ENCODE data around the gene ISY1. TPM values are rescaled to one million over a fixed set of nuclear protein-coding genes. Genes with fewer than 3 reads are reported as not detected.

Gene ISY1
- 21.3 TPM for total RNA-seq
- long read RNA-seq, transcript ISY1-203 (11 exons, 3,842 nt): major isoform, 18 of 26 reads
- long read RNA-seq, transcript ISY1-201 (12 exons, 1,704 nt): minor isoform, 5 of 26 reads
- long read RNA-seq, partial matches to known transcripts: 0 of 26 reads
- long read RNA-seq, other reads (novel, unspliced or antisense): 1 of 26 reads

- peak; percentile 86 for DNase-seq
- intact Hi-C loops (cut with micrococcal nuclease): no loop called here
- Histone ChIP-seq H3K4me1 (peaks cover 34% of the 10 kb centered on the region), H3K27ac (replicated peaks) (peak within 1 kb of the TSS; percentile 98), H3K36me3 (peaks cover 35% of the 10 kb centered on the region), H3K27me3 (ENCODE audit: low read depth) (no peaks in the 10 kb centered on the region), H3K4me3 (peak within 1 kb of the TSS; percentile 93), H3K9me3 (replicated peaks) (no peaks in the 10 kb centered on the region)
- peak; percentile 80 for TF ChIP-seq CTCF (IDR thresholded peaks at IDR 0.05; ENCODE audit: borderline replicate concordance)
Measured at GRCh38 chr3:129160891-129161859, at the start of gene ISY1. Gene ISY1, minus strand, starts transcription at chr3:129161063. Its CDS starts 88 bp downstream, at chr3:129160975.

- H3K4me3 ChIP-seq: no peak overlapping the region
- TF ChIP-seq CTCF (IDR thresholded peaks at IDR 0.05; ENCODE audit: borderline replicate concordance): no peak
- no peaks in the 10 kb centered on the region for H3K27me3 ChIP-seq (ENCODE audit: low read depth)
- no peak for DNase-seq
- no peaks in the 10 kb centered on the region for H3K9me3 ChIP-seq (replicated peaks)
- peaks cover 16% of the 10 kb centered on the region for H3K4me1 ChIP-seq
- no peak overlapping the region for H3K27ac ChIP-seq (replicated peaks)
- intact Hi-C loops (cut with micrococcal nuclease): no loop called here
- H3K36me3 ChIP-seq: no peaks in the 10 kb centered on the region
Measured at GRCh38 chr3:129207479-129207878, 46.6 kb upstream of the ISY1 start.

- H3K4me3 ChIP-seq: no peak overlapping the region
- intact Hi-C loops (cut with micrococcal nuclease): no loop called here
- DNase-seq: no peak
- no peaks in the 10 kb centered on the region for H3K27me3 ChIP-seq (ENCODE audit: low read depth)
- H3K9me3 ChIP-seq (replicated peaks): no peaks in the 10 kb centered on the region
- H3K36me3 ChIP-seq: no peaks in the 10 kb centered on the region
- TF ChIP-seq CTCF (IDR thresholded peaks at IDR 0.05; ENCODE audit: borderline replicate concordance): no peak
- H3K4me1 ChIP-seq: peaks cover 4% of the 10 kb centered on the region
- H3K27ac ChIP-seq (replicated peaks): no peak overlapping the region
Measured at GRCh38 chr3:129205109-129205832, 44.4 kb upstream of the ISY1 start.

GRCh38 chr3:129204473-129204872 is 43.6 kb upstream of the ISY1 start:
- no peak for DNase-seq
- intact Hi-C loops (cut with micrococcal nuclease): no loop called here
- no peaks in the 10 kb centered on the region for H3K36me3 ChIP-seq

More at GRCh38 chr3:129204473-129204872, 43.6 kb upstream of the ISY1 start:
- no peaks in the 10 kb centered on the region for H3K27me3 ChIP-seq (ENCODE audit: low read depth)
- no peaks in the 10 kb centered on the region for H3K9me3 ChIP-seq (replicated peaks)
- TF ChIP-seq CTCF (IDR thresholded peaks at IDR 0.05; ENCODE audit: borderline replicate concordance): no peak
- no peak overlapping the region for H3K4me3 ChIP-seq
- peaks cover 4% of the 10 kb centered on the region for H3K4me1 ChIP-seq
- H3K27ac ChIP-seq (replicated peaks): no peak overlapping the region
